ENCODE measurements around the gene DCLK1. TPM values are rescaled to one million over a fixed set of nuclear protein-coding genes. Genes with fewer than 3 reads are reported as not detected.

The DCLK1 gene
- total RNA-seq, 1 experiment from 2014 or later = 0.10 TPM

GRCh38 chr13:35741657-35742056, 389.5 kb downstream of the DCLK1 start:
- ChIA-PET RAD21 (ENCODE audit: low non-redundant PET in 1 of 2, low total read pairs in 2 of 2, uncharacterized antibody in 2 of 2, unreplicated experiment in 2 of 2) (no interaction called here), POLR2A (no interaction called here), CTCF (no interaction called here)
- no peaks in the 10 kb centered on the region for H3K4me1 ChIP-seq (ENCODE audit: control insufficient read depth in 1 of 2, insufficient read depth in 2 of 2, low read length in 2 of 2)
- no peaks in the 10 kb centered on the region for H3K79me2 ChIP-seq (ENCODE audit: insufficient read depth, low read length)
- no peaks in the 10 kb centered on the region for H3K9me3 ChIP-seq (ENCODE audit: control insufficient read depth in 1 of 2, insufficient read depth in 1 of 2, low read depth in 1 of 2, low read length in 2 of 2)
- intact Hi-C loops (cut with micrococcal nuclease) = no loop called here
- H3K27me3 ChIP-seq (ENCODE audit: insufficient read depth, low read length) = peaks cover 5% of the 10 kb centered on the region
- no peaks in the 10 kb centered on the region for H3K9me2 ChIP-seq (ENCODE audit: insufficient read depth)
- no peak overlapping the region for H3K4me2 ChIP-seq (ENCODE audit: low read length)
- no peaks in the 10 kb centered on the region for H3K36me3 ChIP-seq (ENCODE audit: control insufficient read depth in 1 of 2, insufficient read depth in 2 of 2, low read length in 2 of 2)
- BruUV-seq (replicated peaks) = no TSS peak
- TF ChIP-seq SRF (IDR thresholded peaks at IDR 0.05; ENCODE audit: low read depth) (no peak), JUND (IDR thresholded peaks at IDR 0.05) (no peak), SIN3A (IDR thresholded peaks at IDR 0.05; ENCODE audit: low read depth) (no peak), CTCF (IDR thresholded peaks at IDR 0.05 in 2 of 3, conservative IDR thresholded peaks at IDR 0.05 in 1 of 3; ENCODE audit: borderline replicate concordance in 1 of 3, insufficient read depth in 1 of 3, low read depth in 2 of 3, low read length in 2 of 3) (no peak), CBX3 (IDR thresholded peaks at IDR 0.05; ENCODE audit: low read depth) (no peak), EZH2phosphoT487 (IDR thresholded peaks at IDR 0.05; ENCODE audit: borderline replicate concordance) (no peak), EZH2 (IDR thresholded peaks at IDR 0.05) (no peak), ELF1 (IDR thresholded peaks at IDR 0.05; ENCODE audit: borderline replicate concordance, low read depth) (no peak), ZBTB33 (IDR thresholded peaks at IDR 0.05; ENCODE audit: extremely low read depth, insufficient replicate concordance, low read length) (no peak), ZFX (IDR thresholded peaks at IDR 0.05) (no peak), CEBPB (IDR thresholded peaks at IDR 0.05; ENCODE audit: low read depth) (no peak), FOSL1 (IDR thresholded peaks at IDR 0.05; ENCODE audit: low read depth) (no peak), SP1 (IDR thresholded peaks at IDR 0.05; ENCODE audit: low read depth) (no peak), RAD21 (IDR thresholded peaks at IDR 0.05; ENCODE audit: low read depth) (no peak), YY1 (IDR thresholded peaks at IDR 0.05; ENCODE audit: extremely low read depth, insufficient replicate concordance, low read depth, low read length) (no peak)
- TF ChIP-seq, protein P1, sequence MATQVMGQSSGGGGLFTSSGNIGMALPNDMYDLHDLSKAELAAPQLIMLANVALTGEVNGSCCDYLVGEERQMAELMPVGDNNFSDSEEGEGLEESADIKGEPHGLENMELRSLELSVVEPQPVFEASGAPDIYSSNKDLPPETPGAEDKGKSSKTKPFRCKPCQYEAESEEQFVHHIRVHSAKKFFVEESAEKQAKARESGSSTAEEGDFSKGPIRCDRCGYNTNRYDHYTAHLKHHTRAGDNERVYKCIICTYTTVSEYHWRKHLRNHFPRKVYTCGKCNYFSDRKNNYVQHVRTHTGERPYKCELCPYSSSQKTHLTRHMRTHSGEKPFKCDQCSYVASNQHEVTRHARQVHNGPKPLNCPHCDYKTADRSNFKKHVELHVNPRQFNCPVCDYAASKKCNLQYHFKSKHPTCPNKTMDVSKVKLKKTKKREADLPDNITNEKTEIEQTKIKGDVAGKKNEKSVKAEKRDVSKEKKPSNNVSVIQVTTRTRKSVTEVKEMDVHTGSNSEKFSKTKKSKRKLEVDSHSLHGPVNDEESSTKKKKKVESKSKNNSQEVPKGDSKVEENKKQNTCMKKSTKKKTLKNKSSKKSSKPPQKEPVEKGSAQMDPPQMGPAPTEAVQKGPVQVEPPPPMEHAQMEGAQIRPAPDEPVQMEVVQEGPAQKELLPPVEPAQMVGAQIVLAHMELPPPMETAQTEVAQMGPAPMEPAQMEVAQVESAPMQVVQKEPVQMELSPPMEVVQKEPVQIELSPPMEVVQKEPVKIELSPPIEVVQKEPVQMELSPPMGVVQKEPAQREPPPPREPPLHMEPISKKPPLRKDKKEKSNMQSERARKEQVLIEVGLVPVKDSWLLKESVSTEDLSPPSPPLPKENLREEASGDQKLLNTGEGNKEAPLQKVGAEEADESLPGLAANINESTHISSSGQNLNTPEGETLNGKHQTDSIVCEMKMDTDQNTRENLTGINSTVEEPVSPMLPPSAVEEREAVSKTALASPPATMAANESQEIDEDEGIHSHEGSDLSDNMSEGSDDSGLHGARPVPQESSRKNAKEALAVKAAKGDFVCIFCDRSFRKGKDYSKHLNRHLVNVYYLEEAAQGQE (IDR thresholded peaks at IDR 0.05; ENCODE audit: low read depth) = no peak
- TF ChIP-seq, protein P2, sequence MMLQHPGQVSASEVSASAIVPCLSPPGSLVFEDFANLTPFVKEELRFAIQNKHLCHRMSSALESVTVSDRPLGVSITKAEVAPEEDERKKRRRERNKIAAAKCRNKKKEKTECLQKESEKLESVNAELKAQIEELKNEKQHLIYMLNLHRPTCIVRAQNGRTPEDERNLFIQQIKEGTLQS (IDR thresholded peaks at IDR 0.05) = no peak
- no peak overlapping the region for H3K9ac ChIP-seq (ENCODE audit: low read length)
- DNase-seq (ENCODE audit: low read depth, low spot score) = no peak
- no peak overlapping the region for H3K27ac ChIP-seq (ENCODE audit: low read depth, low read length)
- ATAC-seq = no peak
- no peak overlapping the region for H2AFZ ChIP-seq (ENCODE audit: low read depth, low read length, poor library complexity, severe bottlenecking)
- no peak overlapping the region for H3K4me3 ChIP-seq (replicated peaks in 1 of 2; ENCODE audit: low read depth in 1 of 2, low read length in 2 of 2)
- H4K20me1 ChIP-seq (ENCODE audit: insufficient read depth) = no peaks in the 10 kb centered on the region
